Peyer's patch (tissue), 4 donors: ENCODE data around the gene BSPRY.

Experiments used
- CTCF ChIP-seq, 6 experiments: fragments of 450-650 bp in 4 of 6; fragments of 200-600 bp in 2 of 6; sonication (generic) in 1 of 6; IDR thresholded peaks; one replicate each; pipeline ENCODE4 v1.5.1; 2017 to 2019; ENCODE audit warnings: antibody characterized with exemption in 6 of 6, mild to moderate bottlenecking in 3 of 6, moderate library complexity in 1 of 6
- POLR2A ChIP-seq, 2 donors: fragments of 450-650 bp; IDR thresholded peaks; one replicate each; pipeline ENCODE4 v1.5.1; 2017; ENCODE audit warnings: antibody characterized with exemption in 2 of 2, mild to moderate bottlenecking in 2 of 2, moderate library complexity in 2 of 2

GRCh38 chr9:113397203-113397631 lies 47.9 kb downstream of the BSPRY start:
- no peak for TF ChIP-seq POLR2A (IDR thresholded peaks at IDR 0.05)
- TF ChIP-seq CTCF (IDR thresholded peaks at IDR 0.05): no peak
